Measurements from ENCODE around the gene GAPDHS. TPM values are rescaled to one million over a fixed set of nuclear protein-coding genes. Genes with fewer than 3 reads are reported as not detected.

GAPDHS gene
- total and polyA plus RNA-seq, 2 of the 4 experiments (the other 2 are of a cell fraction), result not detected

GRCh38 chr19:35555301-35556005, 22.2 kb downstream of the GAPDHS start:
- Histone ChIP-seq H3K14ac (replicated peaks; ENCODE audit: low read depth, low read length) (no peak overlapping the region), H3K4me2 (ENCODE audit: low read depth, low read length) (no peak overlapping the region), H3K4ac (ENCODE audit: low read depth, low read length) (no peak overlapping the region), H3K9me3 (ENCODE audit: control insufficient read depth, insufficient read depth, low read length) (no peaks in the 10 kb centered on the region), H3K27me3 (ENCODE audit: control insufficient read depth, insufficient read depth, low read length) (peaks cover 37% of the 10 kb centered on the region), H2AK9ac (replicated peaks; ENCODE audit: low read depth, low read length, poor library complexity) (no peak overlapping the region), H2AK5ac (ENCODE audit: low read depth, low read length) (no peak overlapping the region), H3K4me1 (ENCODE audit: control insufficient read depth, insufficient read depth, low read length) (no peaks in the 10 kb centered on the region), H2BK5ac (ENCODE audit: low read depth, low read length, poor library complexity, severe bottlenecking) (no peak overlapping the region), H3K4me3 (ENCODE audit: insufficient read depth, low read depth, low read length) (no peak overlapping the region), H3K23ac (ENCODE audit: low read depth, low read length) (no peak overlapping the region; the same call in 1 of the 2 replicates), H3K18ac (ENCODE audit: low read depth, low read length) (no peak overlapping the region), H2BK20ac (ENCODE audit: low read depth, low read length) (no peak overlapping the region), H3K36me3 (ENCODE audit: control insufficient read depth, insufficient read depth, low read length) (peaks cover 2% of the 10 kb centered on the region; the same call in 1 of the 2 replicates), H2AFZ (replicated peaks; ENCODE audit: low read length, poor library complexity) (peak overlapping the region; percentile 23), H3K9ac (ENCODE audit: low read depth, low read length) (no peak overlapping the region), H2BK120ac (ENCODE audit: low read depth, low read length) (no peak overlapping the region), H4K20me1 (ENCODE audit: insufficient read depth, low read length) (no peaks in the 10 kb centered on the region), H3K79me1 (ENCODE audit: low read depth in 1 of 2, low read length in 2 of 2) (no peaks in the 10 kb centered on the region), H4K5ac (ENCODE audit: low read depth, low read length) (no peak overlapping the region), H2BK15ac (ENCODE audit: low read depth, low read length) (no peak overlapping the region), H3K9me1 (ENCODE audit: insufficient read depth, low read length) (0 out of 2 replicates have a peak, but pooled peaks cover 3% of the 10 kb centered on the region), H4K91ac (ENCODE audit: insufficient read depth, low read depth, low read length) (no peak overlapping the region), H3K56ac (ENCODE audit: extremely low read depth, insufficient read depth, low read length) (no peak overlapping the region), H3K27ac (ENCODE audit: insufficient read depth, low read length) (no peak overlapping the region), H4K8ac (ENCODE audit: low read depth in 2 of 2, low read length in 2 of 2) (no peak overlapping the region)
- no peak for ATAC-seq (ENCODE audit: low read depth)
- BruUV-seq (replicated peaks), result no TSS peak
- 70% methylated on average over 15 of the region's 30 CpGs; no CpG with 5 or more reads in 1 of the 2 experiments for WGBS, 2 experiments (ENCODE audit: extremely low coverage in 2 of 2, insufficient read length in 1 of 2)
- dilution Hi-C loops (cut with HindIII; ENCODE audit: low sequenced_read_pairs, unreplicated experiment) (no loop called here), in situ Hi-C loops (cut with MboI; ENCODE audit: low sequenced_read_pairs) (no loop called here), intact Hi-C loops (cut with micrococcal nuclease) (no loop called here)
- POLR2A ChIA-PET (ENCODE audit: unreplicated experiment), result no interaction called here
- CTCF ChIA-PET, result no interaction called here
- TF ChIP-seq RAD21 (IDR thresholded peaks at IDR 0.05; ENCODE audit: low read length) (peak; percentile 50), NFE2L2 (IDR thresholded peaks at IDR 0.05; ENCODE audit: low read depth, low read length) (no peak), RCOR1 (IDR thresholded peaks at IDR 0.05; ENCODE audit: insufficient replicate concordance, low read length) (no peak), MXI1 (IDR thresholded peaks at IDR 0.05; ENCODE audit: borderline replicate concordance, low read depth, low read length) (no peak), SMC3 (IDR thresholded peaks at IDR 0.05; ENCODE audit: low read depth, low read length) (peak; percentile 17; the same call in 1 of the 2 replicates)
- TF ChIP-seq, protein P1, sequence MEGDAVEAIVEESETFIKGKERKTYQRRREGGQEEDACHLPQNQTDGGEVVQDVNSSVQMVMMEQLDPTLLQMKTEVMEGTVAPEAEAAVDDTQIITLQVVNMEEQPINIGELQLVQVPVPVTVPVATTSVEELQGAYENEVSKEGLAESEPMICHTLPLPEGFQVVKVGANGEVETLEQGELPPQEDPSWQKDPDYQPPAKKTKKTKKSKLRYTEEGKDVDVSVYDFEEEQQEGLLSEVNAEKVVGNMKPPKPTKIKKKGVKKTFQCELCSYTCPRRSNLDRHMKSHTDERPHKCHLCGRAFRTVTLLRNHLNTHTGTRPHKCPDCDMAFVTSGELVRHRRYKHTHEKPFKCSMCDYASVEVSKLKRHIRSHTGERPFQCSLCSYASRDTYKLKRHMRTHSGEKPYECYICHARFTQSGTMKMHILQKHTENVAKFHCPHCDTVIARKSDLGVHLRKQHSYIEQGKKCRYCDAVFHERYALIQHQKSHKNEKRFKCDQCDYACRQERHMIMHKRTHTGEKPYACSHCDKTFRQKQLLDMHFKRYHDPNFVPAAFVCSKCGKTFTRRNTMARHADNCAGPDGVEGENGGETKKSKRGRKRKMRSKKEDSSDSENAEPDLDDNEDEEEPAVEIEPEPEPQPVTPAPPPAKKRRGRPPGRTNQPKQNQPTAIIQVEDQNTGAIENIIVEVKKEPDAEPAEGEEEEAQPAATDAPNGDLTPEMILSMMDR (conservative IDR thresholded peaks at IDR 0.05; ENCODE audit: low read depth, low read length), result peak; percentile 39; the same call in 1 of the 2 replicates
- TF ChIP-seq, protein P2, sequence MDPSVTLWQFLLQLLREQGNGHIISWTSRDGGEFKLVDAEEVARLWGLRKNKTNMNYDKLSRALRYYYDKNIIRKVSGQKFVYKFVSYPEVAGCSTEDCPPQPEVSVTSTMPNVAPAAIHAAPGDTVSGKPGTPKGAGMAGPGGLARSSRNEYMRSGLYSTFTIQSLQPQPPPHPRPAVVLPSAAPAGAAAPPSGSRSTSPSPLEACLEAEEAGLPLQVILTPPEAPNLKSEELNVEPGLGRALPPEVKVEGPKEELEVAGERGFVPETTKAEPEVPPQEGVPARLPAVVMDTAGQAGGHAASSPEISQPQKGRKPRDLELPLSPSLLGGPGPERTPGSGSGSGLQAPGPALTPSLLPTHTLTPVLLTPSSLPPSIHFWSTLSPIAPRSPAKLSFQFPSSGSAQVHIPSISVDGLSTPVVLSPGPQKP (IDR thresholded peaks at IDR 0.05; ENCODE audit: borderline replicate concordance, low read depth, low read length), result no peak
- DNase-seq, result peak; percentile 35
